GM19193 (cell line): ENCODE measurements around the gene WDHD1.

Source experiments
- POLR2A ChIP-seq: IDR thresholded peaks from 4 replicates; pipeline ENCODE4 v1.6.1; 2011; ENCODE audit not compliant: insufficient read depth, insufficient read length; ENCODE audit errors: extremely low read depth

WDHD1 gene

GRCh38 chr14:54931598-54932340 is 95.1 kb downstream of the WDHD1 start:
- TF ChIP-seq POLR2A = no peak

DNA sequence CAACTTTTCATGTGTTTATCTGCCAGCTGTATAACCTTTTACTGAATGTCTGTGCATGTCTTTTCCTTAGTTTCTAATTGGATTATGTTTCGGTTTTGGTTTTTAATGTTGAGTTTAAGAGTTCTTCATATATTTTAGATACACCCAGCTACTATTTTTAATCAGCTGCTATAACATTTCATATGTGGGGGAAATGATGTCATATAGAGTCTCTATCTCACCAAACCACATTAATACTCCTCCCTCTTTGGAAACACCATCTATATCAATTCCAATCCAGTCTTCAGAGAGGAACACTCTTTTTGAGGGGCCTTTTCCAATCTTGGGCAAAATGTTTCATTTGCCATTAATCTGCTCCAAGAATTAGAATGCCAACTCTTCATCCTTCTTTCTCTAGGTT is 95.8 kb downstream of the WDHD1 start:
- TF ChIP-seq POLR2A = no peak

DNA sequence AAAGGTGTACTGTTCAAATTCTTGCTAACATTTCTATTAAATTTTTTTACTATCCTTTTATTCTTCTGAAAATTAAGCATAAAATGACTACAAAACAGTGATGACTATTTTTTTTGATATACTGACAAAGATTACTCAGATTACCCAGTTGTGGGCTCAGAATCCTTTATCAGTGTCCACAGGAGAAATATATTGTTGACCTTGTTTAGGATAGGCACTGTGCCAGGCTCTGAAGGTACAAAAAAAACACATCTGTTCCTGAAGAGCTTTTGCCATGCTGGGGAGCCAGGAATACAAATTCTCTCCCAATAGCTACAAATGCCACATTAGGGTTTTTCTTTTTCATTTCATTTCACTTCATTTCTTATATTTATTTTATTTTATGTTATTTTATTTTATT is 97.3 kb downstream of the WDHD1 start:
- TF ChIP-seq POLR2A = no peak

DNA sequence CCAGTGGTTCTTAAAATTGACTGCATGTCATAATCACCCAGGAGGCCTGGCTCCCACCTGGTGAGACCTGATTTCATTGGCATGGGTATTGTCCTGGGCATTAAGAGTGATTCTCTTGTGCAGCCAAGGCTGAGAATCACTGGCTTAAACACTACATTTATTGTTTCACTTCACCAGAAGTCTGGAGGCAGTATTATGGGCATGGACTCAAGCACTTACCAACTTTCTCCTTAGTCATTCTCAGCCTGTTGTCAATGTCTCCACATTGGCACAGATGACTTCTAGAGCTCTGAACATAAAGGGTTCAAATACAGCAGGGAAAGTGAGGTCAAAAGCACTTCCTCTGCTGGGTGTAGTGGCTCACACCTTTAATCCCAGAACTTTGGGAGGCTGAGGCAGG is 98.7 kb downstream of the WDHD1 start:
- no peak for TF ChIP-seq POLR2A

DNA sequence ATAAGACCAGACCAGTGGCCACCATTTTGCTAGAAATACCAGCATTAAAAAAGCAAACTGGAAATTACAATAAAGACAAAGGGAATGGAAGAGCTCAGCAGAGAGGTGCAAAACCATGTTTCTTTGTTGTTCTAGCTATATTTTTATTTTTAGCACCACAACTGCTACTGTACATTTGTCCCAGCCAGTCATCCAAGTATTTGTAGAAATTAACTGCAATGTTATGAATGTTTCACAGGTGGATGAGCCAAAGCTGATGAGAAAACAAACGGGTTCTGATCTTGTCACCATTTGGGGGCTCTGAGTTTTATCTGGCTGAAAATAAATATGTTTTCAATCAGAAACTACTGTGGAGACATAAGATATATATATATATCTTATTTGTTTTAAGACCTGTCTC is 99.3 kb downstream of the WDHD1 start:
- TF ChIP-seq POLR2A = no peak

GRCh38 chr14:54922598-54922997 is 104.3 kb downstream of the WDHD1 start:
- no peak for TF ChIP-seq POLR2A

DNA sequence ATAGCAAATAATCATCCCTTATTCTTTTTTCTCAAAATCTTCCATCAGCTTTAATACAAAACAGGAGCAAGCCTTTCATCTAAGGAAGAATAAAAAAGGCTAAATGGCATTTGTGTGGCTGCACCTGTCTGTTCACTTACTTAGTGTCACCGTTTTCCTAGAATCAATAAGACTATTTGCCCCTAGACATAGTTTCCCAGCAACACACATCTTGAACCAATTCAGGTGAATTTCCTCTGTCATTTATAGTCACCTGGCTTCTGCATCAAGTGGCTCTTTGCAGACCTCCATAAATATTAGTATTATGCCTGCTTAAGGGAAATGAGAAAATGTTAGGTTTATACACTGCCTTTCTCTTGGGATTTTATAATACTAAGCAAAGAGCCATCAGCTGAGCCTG is 106.8 kb downstream of the WDHD1 start:
- TF ChIP-seq POLR2A = no peak

DNA sequence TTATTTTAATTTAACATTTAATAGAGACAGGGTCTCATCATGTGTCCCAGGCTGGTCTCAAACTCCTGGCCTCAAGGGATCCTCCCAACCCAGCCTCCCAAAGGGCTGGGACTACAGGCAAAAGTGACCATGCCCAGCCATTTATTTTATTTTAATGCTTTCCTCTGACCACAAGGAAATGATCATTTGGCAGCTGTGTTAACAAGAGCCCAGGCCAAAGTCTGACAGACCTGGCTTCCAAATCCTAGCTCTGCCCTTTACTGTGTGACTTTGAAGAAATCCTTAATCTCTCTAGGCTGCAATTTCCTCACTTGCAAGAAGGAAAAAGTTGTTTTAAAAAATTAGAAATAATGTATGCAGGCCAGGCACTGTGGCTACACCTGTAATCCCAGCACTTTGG is 107.6 kb downstream of the WDHD1 start:
- TF ChIP-seq POLR2A = no peak

DNA sequence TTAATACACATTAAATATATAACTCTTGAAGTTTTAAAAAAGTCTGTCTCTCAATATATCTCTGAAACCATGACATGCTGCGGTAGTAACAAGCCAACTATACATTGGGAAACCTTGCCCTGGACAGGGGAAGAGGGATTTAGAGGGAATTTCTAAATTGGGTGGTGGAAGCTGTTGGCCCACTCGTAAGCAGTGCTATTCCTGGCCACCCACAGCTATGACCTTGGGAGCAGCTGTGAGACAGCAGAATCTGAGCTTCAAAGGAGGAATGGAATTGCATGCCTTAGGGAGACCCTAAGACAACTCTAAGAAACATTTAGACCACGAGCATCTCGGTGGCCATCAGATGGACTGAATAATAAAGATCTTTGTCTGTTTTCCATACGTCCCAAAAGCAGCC is 108.5 kb downstream of the WDHD1 start:
- TF ChIP-seq POLR2A = no peak

DNA sequence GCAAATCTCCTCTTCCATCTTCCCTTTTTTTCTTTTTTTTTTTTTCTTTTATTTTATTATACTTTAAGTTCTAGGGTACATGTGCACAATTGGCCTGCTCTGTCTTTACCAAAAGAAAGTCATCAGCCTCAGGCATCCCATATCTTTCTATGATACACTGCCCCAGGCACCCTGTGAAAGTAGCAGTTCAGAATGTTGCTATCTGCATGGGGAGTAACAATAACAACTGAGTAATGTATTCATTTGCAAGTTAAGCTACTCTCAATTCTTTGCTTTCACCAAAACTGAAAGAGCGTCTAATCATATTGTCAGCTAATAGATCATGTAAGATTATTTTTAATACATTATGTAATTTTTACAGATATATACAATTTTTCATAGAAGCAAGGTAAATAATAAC is 110.8 kb downstream of the WDHD1 start:
- no peak for TF ChIP-seq POLR2A

DNA sequence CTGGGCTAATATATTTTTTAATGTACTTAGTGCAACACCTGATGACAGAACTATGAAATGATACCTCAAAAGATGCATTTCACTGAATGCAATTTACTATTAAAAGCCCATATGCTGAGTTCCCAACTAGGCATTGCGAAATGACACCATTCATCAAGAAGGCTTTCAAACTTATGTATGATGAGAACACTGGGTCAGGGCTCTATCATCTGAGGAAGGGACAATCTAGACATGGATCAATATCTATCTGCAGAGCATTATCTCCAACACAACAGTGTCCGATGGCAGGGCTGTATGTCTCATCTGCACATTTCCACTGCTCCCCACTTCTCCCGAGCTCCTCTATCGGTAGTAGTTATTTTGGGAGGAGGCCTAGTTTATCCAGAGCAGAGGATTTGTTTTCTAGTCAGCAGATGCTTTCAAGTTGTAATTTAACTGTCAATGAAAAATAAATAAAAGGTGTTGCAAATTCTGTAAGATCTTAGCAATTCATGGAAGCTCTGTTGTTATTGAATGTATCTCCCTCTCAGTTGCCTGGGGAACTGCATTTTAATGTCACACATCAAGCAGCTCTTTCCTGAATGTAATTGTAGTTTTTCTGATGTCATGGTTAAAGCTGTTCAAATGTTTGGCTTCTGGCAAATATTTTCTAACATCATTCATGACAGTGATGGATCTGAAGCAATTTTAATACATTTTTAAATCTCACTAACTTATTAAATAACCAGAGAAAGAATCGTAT is 116.9 kb downstream of the WDHD1 start:
- no peak for TF ChIP-seq POLR2A

DNA sequence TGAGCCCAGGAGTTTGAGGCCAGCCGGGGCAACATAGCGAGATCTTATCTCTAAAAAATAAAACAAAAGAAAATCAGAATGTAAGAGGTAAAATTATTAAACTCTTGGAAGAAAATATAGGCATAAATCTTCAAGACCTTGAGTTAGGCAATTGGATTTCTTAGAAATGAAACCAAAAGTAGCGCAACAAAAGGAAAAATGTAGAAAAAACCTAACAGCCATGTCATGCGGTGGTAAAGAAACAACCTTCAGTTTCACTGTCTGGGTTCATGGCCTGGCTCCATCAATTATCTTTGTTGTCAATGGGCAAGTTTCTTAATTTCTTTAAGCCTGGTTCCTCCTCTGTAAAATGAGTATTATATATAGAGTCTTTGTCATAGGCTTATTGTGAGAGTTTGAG is 118.7 kb downstream of the WDHD1 start:
- TF ChIP-seq POLR2A = no peak

DNA sequence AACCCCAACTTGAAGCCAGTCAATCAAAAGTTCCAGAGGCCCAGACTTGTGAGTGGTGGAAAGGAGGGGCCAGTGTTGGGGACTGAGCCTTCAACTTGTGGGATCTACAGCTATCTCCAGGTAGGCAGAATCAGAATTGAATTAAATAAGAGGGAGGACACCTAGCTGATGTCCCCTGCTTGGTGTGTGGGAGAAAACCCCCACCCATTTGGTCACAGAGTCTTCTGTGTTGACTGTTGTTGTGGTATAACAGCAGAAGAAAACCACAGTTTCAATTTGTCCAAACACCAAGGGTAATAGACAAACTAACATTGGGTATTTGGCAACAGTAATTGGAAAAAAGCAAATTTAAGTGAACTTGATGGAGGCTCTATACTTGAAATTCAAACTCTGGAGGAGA is 120.8 kb downstream of the WDHD1 start:
- no peak for TF ChIP-seq POLR2A

- TF ChIP-seq POLR2A = peak; percentile 97
Observed at GRCh38 chr14:54902521-54903420, 124.1 kb downstream of the WDHD1 start, which contains the start of gene GCH1. TSS of gene GCH1 (minus strand) at chr14:54902826. CDS start at chr14:54902663, 163 bp downstream.

DNA sequence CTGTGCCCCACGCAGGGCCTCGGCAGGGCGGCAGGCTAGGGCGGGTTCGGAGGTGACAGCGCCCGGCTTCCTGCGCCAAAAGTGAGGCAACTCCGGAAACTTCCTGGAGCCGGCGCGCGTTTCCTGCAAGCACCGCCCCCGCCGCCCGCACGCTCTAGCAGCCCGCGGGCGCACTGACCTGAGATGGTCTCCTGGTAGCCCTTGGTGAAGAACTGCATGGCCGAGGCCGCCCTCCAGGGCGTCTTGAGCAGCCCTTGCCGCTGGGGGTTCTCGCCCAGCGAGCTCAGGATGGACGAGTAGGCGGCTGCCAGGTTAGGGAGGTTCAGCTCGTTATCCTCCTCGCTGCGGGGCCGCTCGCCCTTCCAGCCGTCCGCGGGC is 124.8 kb downstream of the WDHD1 start:
- no peak for TF ChIP-seq POLR2A
